ENCODE data around the gene ITGB7. TPM values are rescaled to one million over a fixed set of nuclear protein-coding genes. Genes with fewer than 3 reads are reported as not detected.

The ITGB7 gene
- total and polyA plus RNA-seq, 9 of the 15 experiments (the other 6 are each of a cell fraction or from before 2014, with no cell fraction given) = 0.06 to 2.0 (median 0.67) TPM

DNA sequence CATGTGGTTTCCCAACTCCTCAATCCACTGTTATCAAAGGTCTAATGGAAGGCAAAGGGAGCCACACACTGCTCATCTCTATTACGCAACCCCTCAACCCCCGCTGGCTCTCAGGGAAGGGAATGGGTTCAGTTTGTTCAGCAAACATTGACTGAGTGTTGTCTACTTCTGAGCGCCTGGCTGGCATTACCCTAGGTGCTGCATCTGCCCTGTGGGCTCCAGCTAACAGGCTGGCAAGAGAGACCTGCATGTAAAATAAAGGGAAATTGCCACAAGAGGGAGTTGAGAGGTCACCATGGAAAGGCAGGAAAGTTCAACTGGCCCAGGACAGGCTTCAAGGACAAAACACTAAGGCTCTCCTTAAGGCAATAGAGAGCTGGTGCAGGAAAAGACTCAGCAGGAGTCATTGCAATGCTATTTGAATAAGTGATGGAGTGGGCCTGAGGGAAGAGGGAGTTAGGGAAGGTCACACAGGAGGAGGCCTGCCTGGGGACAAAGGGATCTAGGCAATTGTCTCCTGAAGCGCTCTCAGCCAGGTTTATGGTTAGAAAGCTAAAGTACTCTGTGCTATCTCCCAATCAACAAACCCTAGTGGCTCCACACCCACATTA, 32.1 kb downstream of the ITGB7 start (continued):
- TF ChIP-seq, protein P1, sequence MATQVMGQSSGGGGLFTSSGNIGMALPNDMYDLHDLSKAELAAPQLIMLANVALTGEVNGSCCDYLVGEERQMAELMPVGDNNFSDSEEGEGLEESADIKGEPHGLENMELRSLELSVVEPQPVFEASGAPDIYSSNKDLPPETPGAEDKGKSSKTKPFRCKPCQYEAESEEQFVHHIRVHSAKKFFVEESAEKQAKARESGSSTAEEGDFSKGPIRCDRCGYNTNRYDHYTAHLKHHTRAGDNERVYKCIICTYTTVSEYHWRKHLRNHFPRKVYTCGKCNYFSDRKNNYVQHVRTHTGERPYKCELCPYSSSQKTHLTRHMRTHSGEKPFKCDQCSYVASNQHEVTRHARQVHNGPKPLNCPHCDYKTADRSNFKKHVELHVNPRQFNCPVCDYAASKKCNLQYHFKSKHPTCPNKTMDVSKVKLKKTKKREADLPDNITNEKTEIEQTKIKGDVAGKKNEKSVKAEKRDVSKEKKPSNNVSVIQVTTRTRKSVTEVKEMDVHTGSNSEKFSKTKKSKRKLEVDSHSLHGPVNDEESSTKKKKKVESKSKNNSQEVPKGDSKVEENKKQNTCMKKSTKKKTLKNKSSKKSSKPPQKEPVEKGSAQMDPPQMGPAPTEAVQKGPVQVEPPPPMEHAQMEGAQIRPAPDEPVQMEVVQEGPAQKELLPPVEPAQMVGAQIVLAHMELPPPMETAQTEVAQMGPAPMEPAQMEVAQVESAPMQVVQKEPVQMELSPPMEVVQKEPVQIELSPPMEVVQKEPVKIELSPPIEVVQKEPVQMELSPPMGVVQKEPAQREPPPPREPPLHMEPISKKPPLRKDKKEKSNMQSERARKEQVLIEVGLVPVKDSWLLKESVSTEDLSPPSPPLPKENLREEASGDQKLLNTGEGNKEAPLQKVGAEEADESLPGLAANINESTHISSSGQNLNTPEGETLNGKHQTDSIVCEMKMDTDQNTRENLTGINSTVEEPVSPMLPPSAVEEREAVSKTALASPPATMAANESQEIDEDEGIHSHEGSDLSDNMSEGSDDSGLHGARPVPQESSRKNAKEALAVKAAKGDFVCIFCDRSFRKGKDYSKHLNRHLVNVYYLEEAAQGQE (IDR thresholded peaks at IDR 0.05; ENCODE audit: borderline replicate concordance) = peak; percentile 16; the same call in 1 of the 2 replicates
- TF ChIP-seq, protein P1 (CRISPR knock-in tag; IDR thresholded peaks at IDR 0.05; ENCODE audit: low read depth) = no peak
- TF ChIP-seq NR2C2 (CRISPR knock-in tag; IDR thresholded peaks at IDR 0.05) (no peak), NR2C2 (tag; IDR thresholded peaks at IDR 0.05) (peak; percentile 55; the same call in 1 of the 2 replicates), CEBPG (CRISPR knock-in tag; IDR thresholded peaks at IDR 0.05) (peak; percentile 88), CEBPG (tag; conservative IDR thresholded peaks at IDR 0.05 in 1 of 2, IDR thresholded peaks at IDR 0.05 in 1 of 2) (peak; percentile 87 to 93), ESRRA (IDR thresholded peaks at IDR 0.05; ENCODE audit: borderline replicate concordance, low read depth) (peak; percentile 75), GATA2 (CRISPR knock-in tag; IDR thresholded peaks at IDR 0.05) (0 out of 2 replicates have a peak, but pooled peaks have one; percentile 9), RAD21 (CRISPR knock-in tag; conservative IDR thresholded peaks at IDR 0.05 in 1 of 2, IDR thresholded peaks at IDR 0.05 in 1 of 2) (peak; percentile 33 to 50; a peak in 2 of 4 replicates), CEBPB (tag; IDR thresholded peaks at IDR 0.05) (peak; percentile 99), MCM7 (IDR thresholded peaks at IDR 0.05) (no peak)
- TF ChIP-seq, protein P2, sequence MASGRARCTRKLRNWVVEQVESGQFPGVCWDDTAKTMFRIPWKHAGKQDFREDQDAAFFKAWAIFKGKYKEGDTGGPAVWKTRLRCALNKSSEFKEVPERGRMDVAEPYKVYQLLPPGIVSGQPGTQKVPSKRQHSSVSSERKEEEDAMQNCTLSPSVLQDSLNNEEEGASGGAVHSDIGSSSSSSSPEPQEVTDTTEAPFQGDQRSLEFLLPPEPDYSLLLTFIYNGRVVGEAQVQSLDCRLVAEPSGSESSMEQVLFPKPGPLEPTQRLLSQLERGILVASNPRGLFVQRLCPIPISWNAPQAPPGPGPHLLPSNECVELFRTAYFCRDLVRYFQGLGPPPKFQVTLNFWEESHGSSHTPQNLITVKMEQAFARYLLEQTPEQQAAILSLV (tag; IDR thresholded peaks at IDR 0.05) = peak; percentile 74; the same call in 1 of the 2 replicates
- TF ChIP-seq, protein P3, sequence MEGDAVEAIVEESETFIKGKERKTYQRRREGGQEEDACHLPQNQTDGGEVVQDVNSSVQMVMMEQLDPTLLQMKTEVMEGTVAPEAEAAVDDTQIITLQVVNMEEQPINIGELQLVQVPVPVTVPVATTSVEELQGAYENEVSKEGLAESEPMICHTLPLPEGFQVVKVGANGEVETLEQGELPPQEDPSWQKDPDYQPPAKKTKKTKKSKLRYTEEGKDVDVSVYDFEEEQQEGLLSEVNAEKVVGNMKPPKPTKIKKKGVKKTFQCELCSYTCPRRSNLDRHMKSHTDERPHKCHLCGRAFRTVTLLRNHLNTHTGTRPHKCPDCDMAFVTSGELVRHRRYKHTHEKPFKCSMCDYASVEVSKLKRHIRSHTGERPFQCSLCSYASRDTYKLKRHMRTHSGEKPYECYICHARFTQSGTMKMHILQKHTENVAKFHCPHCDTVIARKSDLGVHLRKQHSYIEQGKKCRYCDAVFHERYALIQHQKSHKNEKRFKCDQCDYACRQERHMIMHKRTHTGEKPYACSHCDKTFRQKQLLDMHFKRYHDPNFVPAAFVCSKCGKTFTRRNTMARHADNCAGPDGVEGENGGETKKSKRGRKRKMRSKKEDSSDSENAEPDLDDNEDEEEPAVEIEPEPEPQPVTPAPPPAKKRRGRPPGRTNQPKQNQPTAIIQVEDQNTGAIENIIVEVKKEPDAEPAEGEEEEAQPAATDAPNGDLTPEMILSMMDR (IDR thresholded peaks at IDR 0.05 in 2 of 3, conservative IDR thresholded peaks at IDR 0.05 in 1 of 3; ENCODE audit: insufficient read depth in 2 of 3, low read depth in 1 of 3, low read length in 3 of 3) = peak; percentile 51 to 64 (median 58)
